K562 (cell line): Measurements from ENCODE around the gene CREG1. TPM values are rescaled to one million over a fixed set of nuclear protein-coding genes. Genes with fewer than 3 reads are reported as not detected.
A peak's percentile ranks its signal among the peaks of the same experiment; 100 is the strongest.

Source experiments
- JUND ChIP-seq, 2 experiments: IDR thresholded peaks; 2 replicates in 1 of 2; 3 replicates in 1 of 2; pipeline ENCODE4 v1.6.1; 2011; ENCODE audit warnings: borderline replicate concordance in 2 of 2, low read depth in 2 of 2, low read length in 2 of 2, improper control_type of control experiment in 1 of 2, missing biosample characterization in 1 of 2, missing genetic modification characterization in 1 of 2, missing genetic modification reagents in 1 of 2
- MLLT1 ChIP-seq, 2 experiments: fragments of 450-650 bp; IDR thresholded peaks; 2 replicates each; pipeline ENCODE4 v1.6.1; 2016
- MTA3 ChIP-seq: fragments of 450-650 bp; formaldehyde crosslinking; IDR thresholded peaks from 2 replicates; pipeline ENCODE4 v1.6.1; 2017; ENCODE audit warnings: mild to moderate bottlenecking, borderline replicate concordance
- NONO ChIP-seq, 2 experiments: fragments of 200-400 bp in 1 of 2; fragments of 450-650 bp in 1 of 2; formaldehyde crosslinking in 1 of 2; IDR thresholded peaks; 2 replicates each; pipeline ENCODE4 v1.6.1; 2017; ENCODE audit warnings: low read depth in 2 of 2, mild to moderate bottlenecking in 2 of 2, moderate library complexity in 2 of 2, low read length in 1 of 2
- RBFOX2 ChIP-seq: fragments of 200-400 bp; formaldehyde crosslinking; IDR thresholded peaks from 2 replicates; pipeline ENCODE4 v1.6.1; 2017; ENCODE audit warnings: low read depth, mild to moderate bottlenecking, low read length, moderate library complexity
- SIN3B ChIP-seq: fragments of 450-650 bp; IDR thresholded peaks from 2 replicates; pipeline ENCODE4 v1.6.1; 2017; ENCODE audit warnings: low read depth, mild to moderate bottlenecking, moderate library complexity
- TCF7L2 ChIP-seq: fragments of 150-350 bp; IDR thresholded peaks from 2 replicates; pipeline ENCODE4 v1.6.1; 2016; ENCODE audit warnings: low read depth, mild to moderate bottlenecking, low read length, moderate library complexity
- TFAP4 ChIP-seq: sonication (generic); formaldehyde crosslinking; IDR thresholded peaks from 2 replicates; pipeline ENCODE4 v1.8.0; 2022; ENCODE audit warnings: missing genetic modification reagents, mild to moderate bottlenecking, moderate library complexity, borderline replicate concordance
- ZZZ3 ChIP-seq: fragments of 450-650 bp; IDR thresholded peaks from 2 replicates; pipeline ENCODE4 v1.6.1; 2016; ENCODE audit warnings: antibody characterized with exemption, mild to moderate bottlenecking, moderate library complexity
- polyA plus RNA-seq, 8 experiments: library from polyadenylated mRNA; depleted of rRNA in 4 of 8; stranded (reverse) in 5 of 8; unstranded in 3 of 8; fragments of >200 nt; fragmentation: Nextera tagmentation in 2 of 8; fragmentation: Illumina TruSeq in 1 of 8; extraction: Ambion mirVana in 2 of 8; extraction: Trizol in 1 of 8; gene quantifications; 2 replicates each; pipeline versions ENCODE4 v1.2.1 to v1.2.3, GENCODE V29; 2011 to 2014; ENCODE audit warnings: inconsistent platforms in 1 of 8, missing spikeins in 1 of 8
- total RNA-seq, 7 experiments: library from RNA; depleted of rRNA in 6 of 7; stranded (reverse); fragments of >200 nt in 6 of 7; fragmentation: Illumina TruSeq in 2 of 7; extraction: Trizol in 2 of 7; gene quantifications; 2 replicates each; pipeline versions ENCODE4 v1.2.1 to v1.2.3, GENCODE V29; 2011 to 2021; ENCODE audit warnings: low replicate concordance in 1 of 7
- TF ChIP-seq, protein P1 (sequence below): fragments of 450-650 bp; formaldehyde crosslinking; IDR thresholded peaks from 2 replicates; pipeline ENCODE4 v1.4.0; 2020; ENCODE audit warnings: mild to moderate bottlenecking
- TF ChIP-seq, protein P2 (sequence below): fragments of 250-450 bp; sonication (Bioruptor Pico); IDR thresholded peaks from 2 replicates; pipeline ENCODE4 v1.4.0; 2020
- TF ChIP-seq, protein P3 (sequence below), 2 experiments: IDR thresholded peaks in 1 of 2; conservative IDR thresholded peaks in 1 of 2; 2 replicates each; pipeline ENCODE4 v1.6.1; 2016; ENCODE audit warnings: low read depth in 2 of 2, mild to moderate bottlenecking in 1 of 2, missing compliant biosample characterization in 1 of 2, missing genetic modification characterization in 1 of 2, moderate library complexity in 1 of 2

Gene CREG1
- total and polyA plus RNA-seq, 9 of the 15 experiments (the other 6 are each of a cell fraction or from before 2014, with no cell fraction given): 45.7 to 272 (median 161) TPM

DNA sequence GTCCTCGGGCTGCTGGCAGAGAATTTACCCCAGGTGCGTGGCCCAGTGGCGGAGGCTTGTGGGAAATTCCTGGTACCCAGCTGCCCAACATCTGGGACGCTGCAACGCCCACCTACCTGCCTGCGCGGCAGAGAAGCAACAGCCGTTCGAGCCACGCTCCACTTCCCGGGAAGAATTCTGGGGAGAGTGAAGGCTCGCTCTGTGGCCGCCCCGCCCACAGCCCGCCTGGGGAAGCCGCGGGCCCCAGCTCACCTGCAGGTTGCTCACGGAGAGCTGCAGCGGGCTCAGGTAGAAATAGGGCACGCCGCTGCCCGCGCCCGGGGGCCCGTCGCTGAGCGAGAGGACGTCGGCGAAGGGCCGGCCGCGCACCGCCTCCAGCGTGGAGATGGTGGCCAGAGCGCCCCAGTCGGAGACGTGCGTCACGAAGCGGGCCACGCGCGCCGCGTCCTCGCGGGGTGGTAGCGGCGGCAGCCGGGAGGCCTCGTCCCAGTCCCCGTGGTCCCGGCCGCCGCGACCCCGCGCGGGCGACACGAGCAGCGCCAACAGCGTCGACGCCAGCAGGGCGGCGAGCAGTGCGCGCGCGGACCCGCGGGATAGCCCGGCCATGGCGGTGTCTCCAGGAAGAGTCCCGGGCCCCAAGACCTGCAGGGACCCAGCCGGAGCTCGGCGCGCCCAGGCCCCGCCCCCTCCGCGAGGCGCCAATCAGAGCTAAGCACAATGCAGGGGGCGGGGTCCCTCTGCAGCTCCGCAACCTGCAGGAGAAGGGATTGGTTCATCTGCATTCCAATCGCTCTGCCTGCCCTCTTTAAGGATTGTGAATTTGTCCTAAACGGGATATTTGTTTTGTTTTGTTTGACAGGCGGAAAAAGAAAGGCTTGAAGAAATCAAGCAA lies at the start of gene CREG1 (continued):
- peak; percentile 64; the same call in 1 of the 2 replicates for TF ChIP-seq TFAP4 (CRISPR knock-in tag)
- TF ChIP-seq SIN3B: peak; percentile 80
- TF ChIP-seq, protein P1, sequence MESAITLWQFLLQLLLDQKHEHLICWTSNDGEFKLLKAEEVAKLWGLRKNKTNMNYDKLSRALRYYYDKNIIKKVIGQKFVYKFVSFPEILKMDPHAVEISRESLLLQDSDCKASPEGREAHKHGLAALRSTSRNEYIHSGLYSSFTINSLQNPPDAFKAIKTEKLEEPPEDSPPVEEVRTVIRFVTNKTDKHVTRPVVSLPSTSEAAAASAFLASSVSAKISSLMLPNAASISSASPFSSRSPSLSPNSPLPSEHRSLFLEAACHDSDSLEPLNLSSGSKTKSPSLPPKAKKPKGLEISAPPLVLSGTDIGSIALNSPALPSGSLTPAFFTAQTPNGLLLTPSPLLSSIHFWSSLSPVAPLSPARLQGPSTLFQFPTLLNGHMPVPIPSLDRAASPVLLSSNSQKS (CRISPR knock-in tag): no peak
- TF ChIP-seq ZZZ3: no peak
- TF ChIP-seq MLLT1 (IDR thresholded peaks at IDR 0.05): peak in 1 of 2 experiments; percentile 52; a peak in 2 of 4 replicates
- peak; percentile 3 for TF ChIP-seq JUND (IDR thresholded peaks at IDR 0.05; ENCODE audit: borderline replicate concordance, low read depth, low read length)
- TF ChIP-seq JUND (tag; IDR thresholded peaks at IDR 0.05; ENCODE audit: borderline replicate concordance, low read depth, low read length): no peak; the same call in 2 of the 3 replicates
- TF ChIP-seq MTA3: peak; percentile 96
- TF ChIP-seq TCF7L2: no peak
- peak; percentile 96 to 97 for TF ChIP-seq NONO (IDR thresholded peaks at IDR 0.05; ENCODE audit: low read depth in 2 of 2, low read length in 1 of 2)
- TF ChIP-seq RBFOX2: peak; percentile 99
- TF ChIP-seq, protein P2, sequence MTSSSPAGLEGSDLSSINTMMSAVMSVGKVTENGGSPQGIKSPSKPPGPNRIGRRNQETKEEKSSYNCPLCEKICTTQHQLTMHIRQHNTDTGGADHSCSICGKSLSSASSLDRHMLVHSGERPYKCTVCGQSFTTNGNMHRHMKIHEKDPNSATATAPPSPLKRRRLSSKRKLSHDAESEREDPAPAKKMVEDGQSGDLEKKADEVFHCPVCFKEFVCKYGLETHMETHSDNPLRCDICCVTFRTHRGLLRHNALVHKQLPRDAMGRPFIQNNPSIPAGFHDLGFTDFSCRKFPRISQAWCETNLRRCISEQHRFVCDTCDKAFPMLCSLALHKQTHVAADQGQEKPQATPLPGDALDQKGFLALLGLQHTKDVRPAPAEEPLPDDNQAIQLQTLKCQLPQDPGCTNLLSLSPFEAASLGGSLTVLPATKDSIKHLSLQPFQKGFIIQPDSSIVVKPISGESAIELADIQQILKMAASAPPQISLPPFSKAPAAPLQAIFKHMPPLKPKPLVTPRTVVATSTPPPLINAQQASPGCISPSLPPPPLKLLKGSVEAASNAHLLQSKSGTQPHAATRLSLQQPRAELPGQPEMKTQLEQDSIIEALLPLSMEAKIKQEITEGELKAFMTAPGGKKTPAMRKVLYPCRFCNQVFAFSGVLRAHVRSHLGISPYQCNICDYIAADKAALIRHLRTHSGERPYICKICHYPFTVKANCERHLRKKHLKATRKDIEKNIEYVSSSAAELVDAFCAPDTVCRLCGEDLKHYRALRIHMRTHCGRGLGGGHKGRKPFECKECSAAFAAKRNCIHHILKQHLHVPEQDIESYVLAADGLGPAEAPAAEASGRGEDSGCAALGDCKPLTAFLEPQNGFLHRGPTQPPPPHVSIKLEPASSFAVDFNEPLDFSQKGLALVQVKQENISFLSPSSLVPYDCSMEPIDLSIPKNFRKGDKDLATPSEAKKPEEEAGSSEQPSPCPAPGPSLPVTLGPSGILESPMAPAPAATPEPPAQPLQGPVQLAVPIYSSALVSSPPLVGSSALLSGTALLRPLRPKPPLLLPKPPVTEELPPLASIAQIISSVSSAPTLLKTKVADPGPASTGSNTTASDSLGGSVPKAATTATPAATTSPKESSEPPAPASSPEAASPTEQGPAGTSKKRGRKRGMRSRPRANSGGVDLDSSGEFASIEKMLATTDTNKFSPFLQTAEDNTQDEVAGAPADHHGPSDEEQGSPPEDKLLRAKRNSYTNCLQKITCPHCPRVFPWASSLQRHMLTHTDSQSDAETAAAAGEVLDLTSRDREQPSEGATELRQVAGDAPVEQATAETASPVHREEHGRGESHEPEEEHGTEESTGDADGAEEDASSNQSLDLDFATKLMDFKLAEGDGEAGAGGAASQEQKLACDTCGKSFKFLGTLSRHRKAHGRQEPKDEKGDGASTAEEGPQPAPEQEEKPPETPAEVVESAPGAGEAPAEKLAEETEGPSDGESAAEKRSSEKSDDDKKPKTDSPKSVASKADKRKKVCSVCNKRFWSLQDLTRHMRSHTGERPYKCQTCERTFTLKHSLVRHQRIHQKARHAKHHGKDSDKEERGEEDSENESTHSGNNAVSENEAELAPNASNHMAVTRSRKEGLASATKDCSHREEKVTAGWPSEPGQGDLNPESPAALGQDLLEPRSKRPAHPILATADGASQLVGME: peak; percentile 94
- TF ChIP-seq, protein P3, sequence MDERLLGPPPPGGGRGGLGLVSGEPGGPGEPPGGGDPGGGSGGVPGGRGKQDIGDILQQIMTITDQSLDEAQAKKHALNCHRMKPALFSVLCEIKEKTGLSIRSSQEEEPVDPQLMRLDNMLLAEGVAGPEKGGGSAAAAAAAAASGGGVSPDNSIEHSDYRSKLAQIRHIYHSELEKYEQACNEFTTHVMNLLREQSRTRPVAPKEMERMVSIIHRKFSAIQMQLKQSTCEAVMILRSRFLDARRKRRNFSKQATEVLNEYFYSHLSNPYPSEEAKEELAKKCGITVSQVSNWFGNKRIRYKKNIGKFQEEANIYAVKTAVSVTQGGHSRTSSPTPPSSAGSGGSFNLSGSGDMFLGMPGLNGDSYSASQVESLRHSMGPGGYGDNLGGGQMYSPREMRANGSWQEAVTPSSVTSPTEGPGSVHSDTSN (CRISPR knock-in tag; IDR thresholded peaks at IDR 0.05; ENCODE audit: low read depth): no peak
- TF ChIP-seq, protein P3 (tag; conservative IDR thresholded peaks at IDR 0.05; ENCODE audit: low read depth): peak; percentile 47; the same call in 1 of the 2 replicates
